DMS153 treated with DMSO at 0.1 percent for 48 hours (cell line): ENCODE data around the gene SNX10.

Experiments
- DNase-seq: peaks from one replicate; lab custom pipeline; 2025; ENCODE audit not compliant: unreplicated experiment; lab: John Stamatoyannopoulos, UW

Gene SNX10

DNA sequence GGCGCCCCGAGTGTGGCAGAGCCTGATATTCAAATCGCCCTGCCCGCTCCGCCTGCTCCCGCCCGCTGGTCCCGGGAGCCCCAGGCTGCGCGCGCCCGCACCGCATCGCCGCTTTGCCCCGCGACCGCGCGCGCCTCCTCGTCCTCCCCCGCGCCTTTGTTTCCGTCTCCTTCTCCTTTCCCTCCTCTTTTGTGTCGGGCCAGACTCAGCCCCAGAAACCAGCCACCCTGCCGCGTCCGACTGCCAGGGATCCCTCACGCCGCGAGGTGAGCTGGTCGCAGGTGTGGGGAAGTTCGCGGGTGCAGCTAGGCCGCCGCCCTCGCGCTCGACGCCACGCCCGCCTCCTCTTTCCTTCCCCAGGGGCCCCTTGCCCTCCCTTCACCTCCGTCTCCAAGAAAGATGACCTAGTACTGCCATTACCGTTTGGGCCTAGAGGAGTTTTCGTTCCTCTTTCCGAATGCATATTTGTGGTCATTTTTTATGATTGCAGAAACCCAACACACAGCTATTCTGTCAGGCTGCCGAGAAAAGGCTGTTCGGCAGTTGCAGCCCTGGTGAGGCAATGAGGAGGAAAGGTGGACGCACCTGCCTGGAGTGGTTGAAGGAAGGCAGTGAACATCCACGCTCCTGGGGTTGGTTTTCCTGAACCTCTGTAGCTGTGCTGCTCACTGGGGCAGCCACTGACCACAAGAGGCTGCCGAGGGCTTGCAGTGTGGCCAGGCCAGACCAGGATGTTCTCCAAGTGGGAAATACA, 107.3 kb downstream of the SNX10 start:
- peak; percentile 70 for DNase-seq

GRCh38 chr7:26399736-26400135, 108.1 kb downstream of the SNX10 start:
- no peak for DNase-seq

GRCh38 chr7:26403640-26404039, 112.0 kb downstream of the SNX10 start:
- DNase-seq, result no peak

DNA sequence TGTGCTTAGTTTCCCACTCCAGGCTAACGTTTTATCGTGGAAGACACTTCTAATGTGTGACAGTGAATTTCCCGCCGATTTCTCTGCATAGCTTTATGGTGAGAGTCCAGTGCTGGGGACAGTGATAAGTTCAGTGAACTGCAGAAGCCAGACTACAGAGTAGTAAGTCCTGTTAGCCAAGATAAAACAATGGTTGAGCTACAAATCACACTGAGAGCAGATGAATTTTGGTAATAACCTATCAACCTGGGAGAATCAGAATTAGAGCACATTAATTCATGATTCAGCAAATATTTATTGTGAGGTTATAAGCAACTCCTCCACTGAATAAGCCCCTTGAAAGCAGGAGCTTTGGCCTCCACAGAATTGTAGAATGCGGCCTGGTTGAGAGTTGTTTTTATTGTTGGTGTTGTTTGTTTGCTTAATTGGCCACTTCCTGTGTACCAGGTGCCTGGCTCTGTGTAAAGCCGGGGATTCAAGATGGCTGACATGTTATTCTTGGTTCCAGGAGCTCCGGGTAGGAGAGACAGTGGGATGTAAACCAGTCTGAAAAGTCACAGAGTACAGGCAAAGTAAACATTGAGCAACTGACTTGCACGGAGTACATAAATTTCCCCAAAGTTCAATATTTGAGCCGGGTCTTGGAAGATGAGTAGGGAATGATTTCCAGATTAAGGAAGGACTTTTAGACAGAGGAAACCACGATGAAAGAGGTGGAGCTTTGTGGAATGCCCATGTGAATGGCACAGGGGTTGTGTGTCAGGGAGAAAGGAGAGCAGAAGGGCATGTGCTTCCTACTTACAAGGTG, 112.7 kb downstream of the SNX10 start:
- DNase-seq, result no peak

GRCh38 chr7:26406433-26406832, 114.8 kb downstream of the SNX10 start:
- no peak for DNase-seq

- DNase-seq, result no peak
These were observed 118.2 kb downstream of the SNX10 start for GRCh38 chr7:26409661-26410547.

DNA sequence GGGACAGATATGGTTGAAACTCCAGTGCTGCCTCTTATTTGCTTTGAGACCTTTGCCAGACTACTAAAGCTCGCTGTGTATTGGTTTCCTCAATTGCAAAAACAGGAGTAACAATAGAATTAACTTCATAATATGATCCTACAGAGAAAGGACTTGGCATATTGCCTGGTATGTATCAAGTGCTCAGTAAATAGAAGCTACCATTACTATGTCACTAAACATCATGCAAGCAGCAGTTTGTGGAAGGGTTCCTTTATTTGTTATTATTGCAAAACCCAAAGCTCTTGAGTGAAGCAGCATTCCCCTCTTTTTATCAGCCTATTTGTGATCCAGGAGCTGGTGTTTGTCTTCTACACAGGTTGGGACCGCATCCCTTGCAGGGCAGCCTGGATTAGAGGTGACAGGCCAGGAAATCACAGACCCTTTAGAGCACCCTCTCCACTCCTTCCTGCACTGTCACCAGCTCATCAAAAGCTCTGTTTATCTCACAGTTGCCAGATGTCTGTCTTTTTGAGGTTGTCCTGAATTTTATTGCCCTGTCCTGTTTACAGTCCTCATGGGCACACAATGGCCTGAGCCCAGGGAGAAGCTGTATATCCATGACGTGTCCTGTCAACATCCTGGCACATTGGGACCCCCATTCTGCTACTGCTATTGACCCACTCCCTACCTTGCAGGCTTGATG, 121.5 kb downstream of the SNX10 start:
- peak; percentile 100 for DNase-seq

DNA sequence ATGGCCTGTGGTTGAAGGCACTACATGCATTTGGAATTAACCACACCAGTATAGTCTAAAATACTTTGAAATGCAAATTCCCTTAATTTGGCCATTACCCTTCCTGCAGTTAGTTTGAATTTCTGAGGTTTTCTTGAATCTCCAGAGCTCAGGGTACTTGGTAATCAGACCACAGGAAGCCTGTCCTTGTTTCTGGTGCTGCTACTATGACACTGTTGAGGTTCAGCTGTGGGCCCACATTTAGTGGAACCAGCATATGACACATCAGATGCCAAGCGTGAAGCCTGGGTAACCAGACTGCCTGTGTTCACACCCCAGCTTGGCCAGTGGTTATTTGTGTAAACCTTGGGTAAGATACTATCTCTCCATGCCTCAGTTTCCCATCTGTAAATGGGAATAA, 124.3 kb downstream of the SNX10 start:
- DNase-seq, result no peak

- DNase-seq, result no peak
These were observed 126.3 kb downstream of the SNX10 start for GRCh38 chr7:26417911-26418413.

- no peak for DNase-seq
These were observed 127.5 kb downstream of the SNX10 start for GRCh38 chr7:26419198-26419597.

DNA sequence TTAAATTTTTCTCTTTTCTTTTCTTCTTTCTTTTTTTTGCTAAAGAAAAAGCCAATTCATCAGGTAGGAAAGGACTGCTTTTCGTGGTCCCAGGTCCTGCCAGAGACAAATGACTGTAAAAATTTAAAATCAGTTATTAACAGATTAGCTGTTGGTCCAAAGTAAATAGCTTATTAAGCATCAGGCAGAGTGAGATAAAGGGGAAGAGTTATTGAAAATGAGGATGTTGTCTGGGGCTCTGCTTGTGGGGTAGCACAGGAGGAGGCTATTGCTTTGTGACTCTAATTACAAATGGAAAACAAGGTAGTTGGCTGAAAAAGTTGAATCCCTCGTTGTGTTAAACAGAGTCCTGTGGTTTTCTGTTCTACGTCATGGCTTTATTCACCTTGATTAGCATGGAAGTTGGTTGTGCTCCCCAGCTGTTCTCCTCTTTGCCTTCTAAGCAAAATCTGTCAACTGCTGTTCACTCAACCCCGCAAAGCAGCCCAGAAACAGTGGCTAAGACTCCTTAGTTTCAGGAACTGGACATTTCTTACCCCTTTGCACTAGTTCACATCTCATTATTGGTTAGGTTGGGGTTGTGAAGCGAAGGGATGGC, 128.9 kb downstream of the SNX10 start:
- no peak for DNase-seq

- no peak for DNase-seq
These were observed 131.1 kb downstream of the SNX10 start for GRCh38 chr7:26422761-26423160.

DNA sequence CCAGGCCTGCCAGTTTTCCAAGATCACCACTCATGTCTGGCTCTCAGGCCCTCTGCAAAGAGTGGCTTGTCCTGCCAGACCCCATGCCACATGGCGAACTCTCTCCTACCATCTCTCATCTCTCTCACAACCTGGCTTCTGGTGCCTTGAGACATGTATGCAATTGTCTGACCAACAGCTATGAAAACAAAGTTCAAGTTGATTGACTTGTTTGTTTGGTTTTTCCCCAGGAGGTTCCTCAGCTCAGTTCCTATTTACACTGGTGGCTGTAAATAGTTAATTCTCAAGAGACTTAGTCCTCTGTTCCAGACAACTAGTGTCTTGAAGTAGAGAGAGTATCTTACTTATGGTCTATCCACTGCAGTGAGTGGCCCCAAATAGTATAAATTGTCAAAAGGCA, 131.8 kb downstream of the SNX10 start:
- DNase-seq, result no peak
